Measurements from ENCODE around the gene GLS.
"Not testable (repeated sequence)": the region's sequence is repeated elsewhere in the genome, so short reads cannot be mapped to it uniquely, and the experiment has no call there.

GLS gene

DNA sequence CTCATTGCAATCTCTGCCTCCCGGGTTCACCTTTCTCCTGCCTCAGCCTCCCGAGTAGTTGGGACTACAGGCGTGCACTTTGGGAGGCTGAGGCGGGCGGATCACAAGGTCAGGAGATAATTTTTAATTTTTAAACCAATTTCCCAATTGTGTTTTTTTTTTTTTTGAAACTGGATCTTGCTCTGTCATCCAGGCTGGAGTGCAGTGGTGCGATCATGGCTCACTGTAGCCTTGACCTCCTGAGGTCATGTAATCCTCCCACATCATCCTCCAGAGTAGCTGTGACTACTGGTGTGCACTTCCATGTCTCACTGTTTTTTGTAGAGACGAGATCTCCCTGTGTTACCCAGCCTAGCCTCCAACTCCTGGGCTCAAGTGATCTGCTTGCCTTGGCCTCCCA lies 49.3 kb downstream of the GLS start:
- DNase-seq (ENCODE audit: low read depth, low spot score) = no peak

DNA sequence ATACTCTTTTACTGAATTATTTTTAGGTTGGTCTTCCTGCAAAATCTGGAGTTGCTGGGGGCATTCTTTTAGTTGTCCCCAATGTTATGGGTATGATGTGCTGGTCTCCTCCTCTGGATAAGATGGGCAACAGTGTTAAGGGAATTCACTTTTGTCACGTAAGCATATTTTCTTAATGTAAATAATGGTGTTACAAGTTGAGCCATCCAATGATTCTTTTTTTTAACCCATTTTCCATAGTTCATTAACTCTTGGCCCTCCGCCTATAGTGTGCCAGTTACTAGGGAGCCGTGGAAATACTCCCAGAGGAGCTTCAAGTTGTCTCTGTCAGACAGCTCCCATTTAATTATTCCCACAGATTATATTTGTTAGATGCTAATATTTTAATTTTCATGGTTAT lies 49.8 kb downstream of the GLS start:
- DNase-seq (ENCODE audit: low read depth, low spot score) = no peak

DNA sequence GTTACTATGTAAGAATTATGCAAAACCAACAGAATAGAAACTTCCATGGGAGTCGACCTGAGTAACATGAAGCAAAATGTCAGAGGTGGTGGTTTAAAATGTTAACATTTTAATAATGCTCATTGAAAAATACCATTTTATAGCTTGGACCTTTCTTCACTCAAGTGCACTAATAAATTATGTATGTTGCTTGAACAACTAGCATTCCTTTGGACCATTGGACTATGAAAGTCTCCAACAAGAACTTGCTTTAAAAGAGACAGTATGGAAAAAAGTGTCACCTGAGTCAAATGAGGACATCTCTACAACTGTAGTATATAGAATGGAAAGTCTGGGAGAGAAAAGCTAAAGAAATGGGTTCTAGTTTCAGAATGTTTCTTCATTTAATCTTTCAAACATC lies 51.9 kb downstream of the GLS start:
- no peak for DNase-seq (ENCODE audit: low read depth, low spot score)

DNA sequence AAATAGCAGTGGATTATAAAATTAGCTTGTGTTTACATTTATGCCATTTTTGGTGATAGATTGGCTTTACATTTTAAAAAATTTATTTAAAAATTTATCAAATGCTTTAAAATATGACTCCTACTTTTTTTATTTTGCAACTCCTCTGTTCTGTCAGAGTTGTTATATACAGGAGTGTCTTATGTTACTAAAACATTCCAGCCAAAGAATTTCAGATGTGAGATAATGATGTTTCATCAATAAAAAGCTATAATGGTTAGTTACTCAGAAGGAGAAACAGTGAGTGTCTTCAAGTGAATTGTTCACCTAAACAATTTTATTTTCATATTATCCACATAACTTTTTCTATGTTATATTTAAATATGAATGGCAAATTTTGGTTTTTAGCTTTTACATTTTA lies 52.7 kb downstream of the GLS start:
- DNase-seq (ENCODE audit: low read depth, low spot score) = no peak

DNA sequence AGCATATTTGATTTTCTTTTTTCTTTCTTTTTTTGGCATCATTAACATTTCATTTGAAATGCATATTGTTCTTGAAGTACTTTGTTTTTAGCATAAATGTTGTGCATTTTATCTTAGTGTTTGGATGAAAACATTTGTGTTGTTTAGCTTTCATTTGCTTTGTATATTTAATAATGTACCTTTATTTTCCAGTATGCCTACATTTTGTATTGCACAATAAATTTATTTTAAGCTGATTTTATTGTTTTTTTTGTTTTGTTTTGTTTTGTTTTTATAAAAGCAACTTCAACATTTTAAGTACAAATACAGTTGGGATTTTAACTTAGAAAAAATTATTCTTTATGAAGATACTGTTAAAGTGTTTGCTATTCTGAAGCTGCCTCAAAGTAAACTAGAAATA lies 54.4 kb downstream of the GLS start:
- no peak for DNase-seq (ENCODE audit: low read depth, low spot score)

DNA sequence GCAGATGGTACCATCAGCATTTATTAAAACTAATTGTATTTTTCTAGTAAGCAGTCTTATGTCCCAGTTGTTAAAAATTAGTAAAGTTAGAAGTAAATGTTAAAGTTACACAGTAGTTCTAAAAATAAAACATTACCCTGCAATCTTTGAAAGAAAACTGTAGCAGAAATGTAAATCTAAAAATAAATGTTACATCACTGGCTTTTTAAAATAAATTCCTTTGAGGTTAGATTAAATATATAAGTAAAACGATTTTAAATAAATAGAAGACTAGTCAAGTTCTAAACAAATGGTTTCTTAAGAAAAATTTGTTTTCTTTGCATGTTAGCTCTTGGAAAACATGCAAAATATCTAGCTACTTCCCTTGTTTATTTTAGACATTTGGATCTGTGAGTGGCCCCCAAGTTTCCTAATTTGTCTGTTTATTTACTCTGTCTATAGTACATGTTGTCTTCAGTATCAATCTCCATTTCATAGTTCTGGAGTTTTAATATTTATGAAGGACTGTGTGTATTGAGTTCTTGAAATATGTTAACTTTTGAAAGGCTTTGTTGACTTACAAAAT lies 58.2 kb downstream of the GLS start:
- DNase-seq (ENCODE audit: low read depth, low spot score) = no peak

DNA sequence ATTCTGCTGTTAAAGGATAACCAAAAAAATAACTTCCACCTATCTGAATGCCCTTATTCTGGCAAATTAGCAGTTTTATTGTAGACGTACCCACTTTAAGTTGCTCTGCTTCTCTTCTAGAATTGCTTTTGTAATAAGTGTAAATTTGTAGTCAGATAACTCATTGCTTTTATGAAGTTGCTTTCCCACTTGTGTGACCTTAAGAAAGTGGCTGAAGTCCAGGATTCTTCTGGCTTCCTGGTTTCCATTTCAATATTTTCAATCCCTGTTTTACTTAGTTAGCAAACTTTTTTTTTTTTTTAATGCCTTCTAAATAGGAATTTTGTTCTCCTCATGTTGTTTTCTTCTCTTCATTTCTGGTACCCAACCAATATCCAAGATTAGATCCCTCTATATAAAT lies 59.8 kb downstream of the GLS start:
- no peak for DNase-seq (ENCODE audit: low read depth, low spot score)

DNA sequence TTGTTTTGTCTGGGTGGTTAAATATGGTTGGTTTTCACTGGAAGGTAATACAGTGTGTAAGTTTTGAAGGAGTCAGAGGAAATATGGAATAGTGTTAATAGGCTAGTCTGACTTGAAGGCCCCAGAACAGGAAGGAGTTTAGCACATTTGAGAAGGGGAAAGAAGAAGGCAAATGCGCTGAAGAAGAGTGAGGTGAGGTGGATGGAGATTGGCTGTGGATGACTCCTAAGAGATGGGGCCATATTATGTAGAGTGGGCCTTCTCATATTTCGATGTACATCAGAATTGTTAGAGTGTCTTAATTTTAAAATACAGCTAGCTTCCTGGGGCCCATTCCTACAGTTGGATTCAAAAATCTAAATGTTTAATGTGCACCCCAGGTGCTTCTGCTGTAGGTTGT lies 61.0 kb downstream of the GLS start:
- no peak for DNase-seq (ENCODE audit: low read depth, low spot score)

DNA sequence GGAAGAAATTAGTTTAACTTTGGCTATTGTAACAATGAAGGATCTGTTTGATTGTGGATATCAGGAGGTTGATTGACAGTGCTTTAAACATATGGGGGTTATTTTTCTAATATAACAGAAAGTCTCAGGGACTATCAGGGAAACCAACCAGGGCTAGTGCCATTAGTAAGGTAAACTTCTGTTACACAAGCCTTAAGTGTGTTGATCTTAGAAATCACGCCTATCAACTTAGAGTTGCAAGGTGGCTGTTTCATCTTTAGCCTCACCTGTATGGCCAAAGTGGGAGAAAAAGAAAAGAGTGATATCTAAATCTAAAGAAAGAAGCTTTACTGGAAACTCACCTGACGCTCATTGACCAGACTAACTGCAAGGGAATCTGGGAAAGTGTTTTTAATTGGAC lies 62.1 kb downstream of the GLS start:
- no peak for DNase-seq (ENCODE audit: low read depth, low spot score)

DNA sequence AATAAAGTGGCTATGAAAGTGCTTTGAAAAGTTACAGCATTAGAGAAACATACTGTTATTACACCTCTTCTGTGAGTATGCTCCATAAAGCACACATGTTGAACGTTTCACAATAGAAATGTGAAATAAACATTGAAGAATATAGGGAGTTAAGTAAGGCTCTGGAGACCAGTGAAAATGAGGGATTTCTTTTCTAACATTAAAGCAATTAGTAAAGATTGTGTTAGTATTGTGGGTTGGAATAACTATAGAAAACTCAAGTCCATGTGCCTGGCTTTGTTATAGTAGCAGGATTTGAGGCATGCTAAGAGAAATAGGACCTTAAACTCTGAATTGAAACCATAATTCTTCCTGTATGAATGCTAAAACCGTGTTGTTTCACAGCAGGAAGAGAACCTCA lies 63.1 kb downstream of the GLS start:
- no peak for DNase-seq (ENCODE audit: low read depth, low spot score)

DNA sequence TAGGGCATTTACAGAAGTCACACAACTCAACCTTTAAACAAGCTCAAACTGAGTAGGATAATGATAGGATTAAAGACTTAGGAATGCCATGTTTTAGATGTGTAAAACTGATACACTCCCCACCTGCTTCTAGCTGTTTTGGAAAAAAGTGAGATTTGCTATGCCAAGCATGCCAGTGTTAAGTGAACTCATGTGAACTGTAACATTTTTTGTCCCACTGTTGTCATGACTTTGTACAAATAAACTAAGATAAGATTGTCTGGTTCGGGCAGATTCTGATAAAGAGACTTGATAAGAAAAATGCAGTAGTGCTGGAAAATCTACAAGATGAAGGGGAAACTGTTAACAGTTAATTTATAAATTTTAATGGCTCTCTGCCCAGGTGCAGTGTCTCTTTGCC lies 66.5 kb downstream of the GLS start:
- no peak for DNase-seq (ENCODE audit: low read depth, low spot score)

DNA sequence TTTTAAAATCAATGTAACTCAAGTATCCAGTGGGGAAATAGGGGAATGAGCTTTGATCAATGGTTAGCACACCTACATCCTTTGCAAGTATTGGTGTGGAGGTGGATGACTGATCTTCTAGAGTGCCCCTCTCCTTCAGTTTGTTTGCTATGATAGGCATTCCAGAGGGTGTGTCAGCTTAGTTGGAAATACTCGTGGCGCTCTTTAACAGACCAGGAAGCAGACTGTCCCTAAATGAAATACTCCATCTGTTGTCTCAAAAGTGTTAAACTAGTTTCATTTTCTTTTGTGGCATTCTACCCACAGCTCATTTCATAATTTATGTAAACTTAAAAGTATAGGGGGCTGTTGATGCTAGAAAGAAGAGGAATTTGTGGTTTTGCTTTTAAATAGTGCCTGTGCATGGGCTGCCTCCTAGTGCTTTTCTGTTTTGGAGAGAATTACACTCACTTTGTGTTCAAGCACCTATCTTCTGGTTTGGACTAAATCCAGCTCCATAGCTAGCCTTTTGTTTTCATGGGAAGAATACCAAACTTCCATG lies 67.2 kb downstream of the GLS start:
- peak; percentile 34 for DNase-seq (ENCODE audit: low read depth, low spot score)

DNA sequence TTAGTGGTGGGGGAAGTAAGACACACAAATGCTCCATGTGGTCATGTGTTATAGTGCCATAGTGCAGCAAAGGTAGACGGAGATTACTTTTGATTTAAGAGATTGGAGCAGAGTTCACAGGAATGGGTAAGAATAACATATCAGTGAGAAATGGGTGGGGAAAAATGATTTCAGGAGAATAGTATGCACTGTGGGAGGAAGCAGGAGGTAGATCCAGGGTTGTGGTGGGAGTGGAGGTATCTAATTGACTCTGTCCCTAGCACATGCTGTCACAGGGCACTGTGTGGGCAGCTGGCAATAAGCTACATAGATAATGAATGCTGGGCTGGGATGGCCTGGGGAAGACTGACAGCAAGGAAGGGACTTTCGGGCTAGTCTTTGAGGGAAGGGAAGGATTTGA lies 68.0 kb downstream of the GLS start:
- no peak for DNase-seq (ENCODE audit: low read depth, low spot score)

DNA sequence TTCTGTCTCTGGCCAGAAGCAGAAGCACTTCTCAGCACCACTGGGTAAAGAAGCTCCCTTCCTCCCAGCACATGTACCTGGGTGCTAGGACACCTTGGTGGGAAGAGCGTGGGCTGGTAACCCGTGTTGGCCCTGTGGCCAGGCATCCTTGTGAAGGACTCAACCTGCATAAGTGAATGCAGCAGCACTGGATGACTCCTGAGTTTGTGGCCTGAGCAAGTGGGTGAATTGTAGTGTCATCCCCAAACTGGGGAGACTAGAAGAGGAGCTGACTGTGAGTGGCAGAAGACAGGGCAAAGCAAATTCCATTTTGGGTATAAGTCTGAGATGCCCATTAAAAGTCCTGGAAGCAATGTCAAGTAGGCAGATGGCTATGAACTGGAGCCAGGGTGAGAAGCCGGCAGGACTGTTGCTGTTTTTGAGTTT lies 70.0 kb downstream of the GLS start:
- no peak for DNase-seq (ENCODE audit: low read depth, low spot score)

DNA sequence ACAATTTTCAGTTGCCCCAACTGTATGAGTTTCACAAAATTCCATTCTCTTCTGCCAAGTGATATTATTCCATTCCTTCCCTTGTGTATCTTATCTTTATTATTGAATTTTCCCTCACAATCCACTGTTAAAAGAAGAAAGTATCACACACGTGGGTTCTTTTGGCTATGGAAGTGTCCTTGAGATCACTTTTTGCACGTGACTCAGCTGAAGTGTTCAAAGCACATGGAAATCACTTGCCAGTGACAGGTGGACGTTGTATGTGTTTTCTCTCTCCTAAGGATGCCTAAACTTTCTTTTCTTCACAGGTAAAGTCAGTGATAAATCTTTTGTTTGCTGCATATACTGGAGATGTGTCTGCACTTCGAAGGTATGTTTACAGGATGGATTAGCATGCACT lies 72.6 kb downstream of the GLS start:
- DNase-seq (ENCODE audit: low read depth, low spot score) = no peak

DNA sequence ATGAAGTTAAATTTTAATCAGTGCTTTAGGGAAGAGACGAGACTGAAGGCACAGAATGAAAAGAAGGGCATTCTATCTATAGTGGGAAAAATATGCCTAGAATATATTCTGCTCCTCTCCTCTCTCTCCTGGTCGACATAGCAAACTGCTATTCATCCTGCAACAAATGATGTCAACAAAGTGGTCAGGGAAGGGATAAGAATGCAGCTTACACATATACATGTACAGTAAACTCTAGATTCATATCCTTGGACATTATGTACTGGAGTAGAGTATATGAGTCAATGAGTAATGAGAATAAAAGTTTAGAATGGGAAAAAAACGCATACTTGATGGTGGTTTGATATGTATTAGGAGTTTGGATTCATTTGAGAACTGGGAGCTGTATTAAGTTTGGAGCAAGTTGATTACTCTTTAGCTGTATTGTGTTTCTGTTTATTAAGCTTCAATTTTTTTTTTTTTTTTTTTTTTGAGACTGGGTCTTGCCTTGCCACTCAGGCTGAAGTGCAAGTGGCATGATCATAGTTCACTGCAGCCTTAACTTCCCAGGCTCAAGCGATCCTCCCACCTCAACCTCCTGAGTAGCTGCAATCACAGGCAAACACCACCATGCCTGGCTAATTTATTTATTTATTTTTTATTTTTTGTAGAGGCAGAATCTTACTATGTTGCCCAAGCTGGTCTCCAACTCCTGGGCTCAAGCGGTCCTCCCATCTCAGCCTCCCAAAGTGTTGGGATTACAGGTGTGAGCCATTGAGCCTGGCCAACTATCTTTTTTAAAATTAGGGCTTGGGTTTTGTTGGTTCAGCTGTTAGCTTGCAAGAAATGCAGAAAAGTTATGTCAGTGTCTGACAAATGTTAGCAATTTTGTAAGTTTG lies 79.5 kb downstream of the GLS start:
- DNase-seq (ENCODE audit: low read depth, low spot score) = no peak

DNA sequence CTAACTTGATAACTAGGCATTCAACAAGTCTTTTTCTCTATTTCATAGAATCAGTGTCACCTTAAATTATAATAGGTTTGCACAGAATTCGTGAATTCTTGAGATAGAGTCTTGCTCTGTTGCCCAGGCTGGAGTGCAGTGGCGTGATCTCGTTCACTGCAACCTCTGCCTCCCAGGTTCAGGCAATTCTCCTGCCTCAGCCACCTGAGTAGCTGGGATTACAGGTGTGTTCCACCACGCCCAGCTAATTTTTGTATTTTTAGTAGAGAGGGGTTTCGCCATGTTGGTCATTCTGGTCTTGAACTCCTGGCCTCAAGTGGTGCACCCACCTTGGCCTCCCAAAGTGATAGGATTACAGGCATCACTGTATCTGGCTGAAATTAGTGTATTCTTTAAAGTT lies 80.5 kb downstream of the GLS start:
- not testable (repeated sequence) for DNase-seq (ENCODE audit: low read depth, low spot score)

DNA sequence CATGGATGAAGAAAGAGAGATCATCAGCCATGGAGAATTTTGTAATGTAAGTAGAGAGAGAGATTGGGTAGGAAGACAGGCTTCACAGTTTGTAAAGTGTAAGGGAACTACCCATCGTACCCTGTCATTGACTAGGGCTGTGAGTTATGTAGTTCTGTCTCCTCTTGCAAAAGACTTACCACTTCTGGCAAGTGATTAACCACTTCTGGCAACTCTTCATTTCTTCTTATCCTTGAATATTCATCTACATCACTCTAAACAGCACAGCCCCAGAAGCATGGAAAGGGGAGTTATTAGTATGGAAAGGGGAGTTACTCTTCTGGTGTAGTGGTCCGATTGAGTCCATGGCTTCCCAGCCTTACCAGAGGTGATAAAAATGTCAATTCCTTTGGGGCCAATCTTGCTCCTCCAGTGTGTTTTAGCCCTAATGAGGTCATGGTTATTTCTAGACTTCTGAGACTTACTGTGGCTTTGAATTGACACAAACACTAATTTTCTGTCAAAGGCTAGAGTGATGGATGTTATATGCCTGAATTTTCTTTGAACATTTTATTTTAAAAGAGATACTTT lies 81.4 kb downstream of the GLS start:
- DNase-seq (ENCODE audit: low read depth, low spot score) = no peak

DNA sequence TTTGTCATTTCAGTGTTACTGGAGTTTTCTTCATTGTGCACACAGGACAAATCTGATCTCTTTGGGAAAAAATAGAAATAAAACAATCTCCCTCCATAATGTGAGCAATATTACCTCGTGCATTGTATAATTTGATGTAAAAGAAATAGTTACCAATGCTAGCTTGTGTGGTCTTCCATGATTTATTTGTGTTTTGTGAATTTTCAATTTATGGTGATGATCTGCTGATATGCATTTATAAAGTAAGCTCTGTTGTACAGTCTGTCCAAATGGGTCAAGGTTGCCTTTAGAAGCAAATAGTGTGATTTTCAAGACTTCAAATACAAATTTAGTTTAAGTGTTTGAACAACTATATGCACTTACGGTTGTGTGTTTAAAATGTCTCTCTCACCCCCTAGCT lies 82.5 kb downstream of the GLS start:
- DNase-seq (ENCODE audit: low read depth, low spot score) = no peak

DNA sequence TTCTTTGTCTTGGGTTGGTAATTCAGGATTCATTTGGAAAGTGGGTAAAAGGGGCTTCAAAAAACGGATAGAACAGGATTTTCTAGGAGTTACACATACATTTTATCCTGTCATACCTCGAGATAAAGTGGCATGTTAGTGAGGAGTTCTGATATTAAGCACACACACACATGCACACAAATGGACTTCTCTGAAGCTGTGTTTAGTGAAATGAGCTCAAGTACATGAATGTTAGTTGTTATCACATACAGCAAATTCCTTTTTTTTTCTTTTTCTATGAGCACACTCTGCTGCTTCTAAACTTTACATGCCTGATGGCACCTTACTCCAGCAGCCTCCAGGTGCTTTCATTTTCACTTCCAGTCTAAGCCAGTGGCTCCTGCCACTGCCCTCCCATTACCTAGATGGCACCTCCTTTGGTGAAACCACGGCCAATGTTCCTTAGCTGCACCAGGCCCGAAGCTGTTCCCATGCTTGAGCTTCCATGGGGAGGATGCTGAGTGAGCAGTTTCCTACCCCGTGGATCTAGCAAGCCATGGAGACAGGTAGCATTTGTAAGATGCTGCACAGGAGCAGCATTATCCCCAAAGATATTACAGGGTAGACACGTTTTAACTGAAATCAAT lies 83.7 kb downstream of the GLS start:
- DNase-seq (ENCODE audit: low read depth, low spot score) = no peak

DNA sequence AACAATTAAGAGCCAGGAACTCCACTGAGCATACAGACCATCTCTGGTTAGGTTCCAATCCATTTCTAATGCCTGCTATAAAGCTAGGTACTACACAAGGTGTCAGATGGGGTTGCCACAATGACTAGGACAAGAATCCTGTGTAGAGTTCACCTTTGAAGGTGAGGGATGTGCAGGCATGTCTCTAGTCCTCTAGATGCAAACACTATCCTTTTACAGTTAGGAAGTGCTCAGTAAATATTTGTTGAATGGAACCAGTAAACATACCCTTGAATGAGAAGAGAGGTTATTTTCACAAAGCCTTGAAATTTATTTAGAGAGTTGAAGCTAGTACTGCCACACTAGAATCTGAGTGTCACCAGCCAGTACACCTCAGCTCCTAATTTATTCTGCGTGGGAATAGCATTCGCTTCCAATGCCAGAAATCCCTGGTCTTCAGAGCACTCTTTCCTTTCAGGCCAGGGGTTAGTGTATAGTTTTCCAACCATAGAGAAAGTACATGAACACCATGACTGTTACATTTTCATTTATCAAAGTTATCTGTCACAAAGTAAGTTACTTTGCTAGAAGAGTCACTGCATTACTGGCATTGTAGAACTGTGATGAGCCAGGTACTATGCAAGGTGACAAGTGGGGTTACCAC lies 85.1 kb downstream of the GLS start:
- DNase-seq (ENCODE audit: low read depth, low spot score) = no peak

DNA sequence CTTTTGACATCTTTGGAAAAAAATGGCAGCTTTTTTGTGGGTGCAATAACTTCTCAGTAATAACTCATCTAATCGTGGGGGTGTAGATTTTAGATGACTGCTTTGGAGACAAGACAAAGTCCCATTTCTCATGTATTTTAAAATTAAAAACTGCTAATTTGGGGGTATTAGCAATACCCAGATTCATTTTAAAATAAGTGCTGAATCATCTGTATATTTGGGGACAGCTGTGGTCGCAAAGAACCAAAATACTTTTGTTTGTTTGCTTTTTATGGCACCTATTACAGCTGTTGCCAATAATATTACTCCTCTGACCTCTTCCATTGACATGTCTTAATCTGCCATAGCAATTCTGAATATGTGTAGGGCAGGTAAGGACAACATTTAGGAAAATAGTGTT lies 87.9 kb downstream of the GLS start:
- no peak for DNase-seq (ENCODE audit: low read depth, low spot score)

All from brain pericyte (primary cell).